ENCODE results near the gene PHF12.

DNA sequence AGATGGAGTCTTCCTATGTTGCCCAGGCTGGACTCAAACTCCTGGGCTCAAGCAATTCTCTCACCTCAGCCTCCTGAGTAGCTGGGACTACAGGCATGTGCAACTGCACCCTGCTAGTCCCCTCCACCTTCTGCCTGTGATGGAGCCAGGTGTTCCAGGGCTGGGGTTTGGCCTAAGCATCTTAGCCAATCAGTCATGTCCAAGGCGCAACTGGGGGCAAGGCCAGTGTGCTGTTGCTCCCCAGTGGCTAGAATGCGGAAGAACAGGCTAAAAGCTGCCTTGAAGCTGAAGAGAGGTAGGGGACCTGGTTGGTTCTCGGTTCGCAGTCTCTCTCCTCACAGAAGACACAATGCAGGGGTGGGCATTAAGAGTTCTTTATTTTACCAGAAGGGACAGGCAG lies 72.3 kb downstream of the PHF12 start:
- TF ChIP-seq, protein P1, sequence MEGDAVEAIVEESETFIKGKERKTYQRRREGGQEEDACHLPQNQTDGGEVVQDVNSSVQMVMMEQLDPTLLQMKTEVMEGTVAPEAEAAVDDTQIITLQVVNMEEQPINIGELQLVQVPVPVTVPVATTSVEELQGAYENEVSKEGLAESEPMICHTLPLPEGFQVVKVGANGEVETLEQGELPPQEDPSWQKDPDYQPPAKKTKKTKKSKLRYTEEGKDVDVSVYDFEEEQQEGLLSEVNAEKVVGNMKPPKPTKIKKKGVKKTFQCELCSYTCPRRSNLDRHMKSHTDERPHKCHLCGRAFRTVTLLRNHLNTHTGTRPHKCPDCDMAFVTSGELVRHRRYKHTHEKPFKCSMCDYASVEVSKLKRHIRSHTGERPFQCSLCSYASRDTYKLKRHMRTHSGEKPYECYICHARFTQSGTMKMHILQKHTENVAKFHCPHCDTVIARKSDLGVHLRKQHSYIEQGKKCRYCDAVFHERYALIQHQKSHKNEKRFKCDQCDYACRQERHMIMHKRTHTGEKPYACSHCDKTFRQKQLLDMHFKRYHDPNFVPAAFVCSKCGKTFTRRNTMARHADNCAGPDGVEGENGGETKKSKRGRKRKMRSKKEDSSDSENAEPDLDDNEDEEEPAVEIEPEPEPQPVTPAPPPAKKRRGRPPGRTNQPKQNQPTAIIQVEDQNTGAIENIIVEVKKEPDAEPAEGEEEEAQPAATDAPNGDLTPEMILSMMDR (IDR thresholded peaks at IDR 0.05) = no peak
- TF ChIP-seq, protein P2, sequence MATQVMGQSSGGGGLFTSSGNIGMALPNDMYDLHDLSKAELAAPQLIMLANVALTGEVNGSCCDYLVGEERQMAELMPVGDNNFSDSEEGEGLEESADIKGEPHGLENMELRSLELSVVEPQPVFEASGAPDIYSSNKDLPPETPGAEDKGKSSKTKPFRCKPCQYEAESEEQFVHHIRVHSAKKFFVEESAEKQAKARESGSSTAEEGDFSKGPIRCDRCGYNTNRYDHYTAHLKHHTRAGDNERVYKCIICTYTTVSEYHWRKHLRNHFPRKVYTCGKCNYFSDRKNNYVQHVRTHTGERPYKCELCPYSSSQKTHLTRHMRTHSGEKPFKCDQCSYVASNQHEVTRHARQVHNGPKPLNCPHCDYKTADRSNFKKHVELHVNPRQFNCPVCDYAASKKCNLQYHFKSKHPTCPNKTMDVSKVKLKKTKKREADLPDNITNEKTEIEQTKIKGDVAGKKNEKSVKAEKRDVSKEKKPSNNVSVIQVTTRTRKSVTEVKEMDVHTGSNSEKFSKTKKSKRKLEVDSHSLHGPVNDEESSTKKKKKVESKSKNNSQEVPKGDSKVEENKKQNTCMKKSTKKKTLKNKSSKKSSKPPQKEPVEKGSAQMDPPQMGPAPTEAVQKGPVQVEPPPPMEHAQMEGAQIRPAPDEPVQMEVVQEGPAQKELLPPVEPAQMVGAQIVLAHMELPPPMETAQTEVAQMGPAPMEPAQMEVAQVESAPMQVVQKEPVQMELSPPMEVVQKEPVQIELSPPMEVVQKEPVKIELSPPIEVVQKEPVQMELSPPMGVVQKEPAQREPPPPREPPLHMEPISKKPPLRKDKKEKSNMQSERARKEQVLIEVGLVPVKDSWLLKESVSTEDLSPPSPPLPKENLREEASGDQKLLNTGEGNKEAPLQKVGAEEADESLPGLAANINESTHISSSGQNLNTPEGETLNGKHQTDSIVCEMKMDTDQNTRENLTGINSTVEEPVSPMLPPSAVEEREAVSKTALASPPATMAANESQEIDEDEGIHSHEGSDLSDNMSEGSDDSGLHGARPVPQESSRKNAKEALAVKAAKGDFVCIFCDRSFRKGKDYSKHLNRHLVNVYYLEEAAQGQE (IDR thresholded peaks at IDR 0.05; ENCODE audit: insufficient read depth in 1 of 2, low read depth in 2 of 2, low read length in 1 of 2) = no peak
- TF ChIP-seq POLR2AphosphoS5 (IDR thresholded peaks at IDR 0.05; ENCODE audit: low read depth, low read length) = no peak
